Right cardiac atrium (tissue), 5 donors: Measurements from ENCODE around the gene MAD2L2. TPM values are rescaled to one million over a fixed set of nuclear protein-coding genes. Genes with fewer than 3 reads are reported as not detected.

Experiments used
- ATAC-seq, 2 donors: fragments of 200-7000 bp; cut with Tn5 transposase; one replicate each; pipeline versions ENCODE4 v1.8.0 to v1.9.1; 2020; ENCODE audit warnings: moderate library complexity in 2 of 2, mild to moderate bottlenecking in 1 of 2
- DNase-seq, 3 donors: peaks; one replicate each; pipeline ENCODE4 v3.0.0-alpha.2; 2020
- H3K27ac ChIP-seq: one replicate; pipeline ENCODE4 v1.5.1; 2013; ENCODE audit warnings: mild to moderate bottlenecking, low read length, control low read depth, moderate library complexity
- H3K27me3 ChIP-seq: one replicate; pipeline ENCODE4 v1.6.1; 2013; ENCODE audit not compliant: control insufficient read depth, insufficient read depth
- H3K4me1 ChIP-seq: one replicate; pipeline ENCODE4 v1.6.1; 2013; ENCODE audit warnings: low read length; ENCODE audit not compliant: control insufficient read depth, insufficient read depth
- H3K4me3 ChIP-seq: one replicate; pipeline ENCODE4 v1.5.1; 2013; ENCODE audit warnings: low read length, control low read depth
- H3K9me3 ChIP-seq: one replicate; pipeline ENCODE4 v1.6.1; 2013; ENCODE audit warnings: low read length; ENCODE audit not compliant: control insufficient read depth
- WGBS: extraction: QIAGEN DNeasy Blood & Tissue Kit; methylation state at CpG from one replicate; pipeline ENCODE4 v1.1.7; 2013; 5-methylcytosine and 5-hydroxymethylcytosine counted together
- intact Hi-C, 4 donors: fragments of 100-400 bp; cut with DNase I; formaldehyde crosslinking; loops; one replicate each; pipeline versions ENCODE4 v1.11.0 to v1.14.0; 2022 to 2023
- polyA plus RNA-seq: library from polyadenylated mRNA; stranded (reverse); fragments of 200-250 nt; gene quantifications from one replicate; pipeline ENCODE4 v1.2.3, GENCODE V29; 2013
- total RNA-seq, 4 donors: library from RNA; stranded (reverse); fragmentation: NEBNext Ultra II Directional; extraction: Animal tissue kit (Norgen Biotek cat#: 25700); gene quantifications; one replicate each; pipeline ENCODE4 v1.2.1, GENCODE V29; 2021
- donor health status: healthy with polysubstance abuse.
- donor health status: DM: no; HTN: yes; CAD: no.
- donor health status: DM: no; HTN: no; CAD: no.
- donor health status: DM: no; HTN: yes; CAD: no; lungs with severe emphysema.
- donor health status: DM: yes; HTN: yes; CAD: no.

MAD2L2 gene
- total and polyA plus RNA-seq, 5 donors = 15.5 to 22.8 (median 17.6) TPM

DNA sequence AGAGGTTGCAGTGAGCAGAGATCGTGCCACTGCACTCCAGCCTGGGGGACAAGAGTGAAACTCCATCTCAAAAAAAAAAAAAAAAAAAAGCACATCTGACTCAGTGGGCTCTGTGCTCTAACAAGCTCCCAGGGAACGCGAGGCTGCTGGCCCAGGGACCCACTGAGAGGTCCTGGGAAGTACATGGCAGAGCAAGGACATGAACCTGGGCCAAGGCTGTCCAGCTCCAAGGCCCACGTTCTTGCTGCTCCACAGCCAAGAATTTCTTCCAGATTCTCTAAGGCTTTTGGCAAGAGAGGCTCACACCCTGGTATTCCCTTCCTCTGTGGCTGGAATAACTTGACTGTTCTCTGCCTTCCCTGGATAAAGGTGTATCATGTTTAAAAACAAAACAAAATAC is 39.6 kb upstream of the MAD2L2 start:
- H3K9me3 ChIP-seq = no peaks in the 10 kb centered on the region
- ATAC-seq = no peak
- WGBS = 59% methylated on average over 4 of the region's 4 CpGs
- intact Hi-C loops = loop anchor here in 3 of 4 donors (5.0 to 10.0 kb wide), 3 partner anchors 56 to 73 kb away; partner anchors contain the start of genes FBXO2 (in 1 of the 3), FBXO44 (in 1 of the 3) and FBXO6 (in 1 of the 3)
- DNase-seq = peak in 1 of 3 donors; percentile 59
- H3K4me3 ChIP-seq = no peak overlapping the region
- H3K27ac ChIP-seq = no peak overlapping the region
- H3K27me3 ChIP-seq = no peaks in the 10 kb centered on the region
- peaks cover 2% of the 10 kb centered on the region for H3K4me1 ChIP-seq

DNA sequence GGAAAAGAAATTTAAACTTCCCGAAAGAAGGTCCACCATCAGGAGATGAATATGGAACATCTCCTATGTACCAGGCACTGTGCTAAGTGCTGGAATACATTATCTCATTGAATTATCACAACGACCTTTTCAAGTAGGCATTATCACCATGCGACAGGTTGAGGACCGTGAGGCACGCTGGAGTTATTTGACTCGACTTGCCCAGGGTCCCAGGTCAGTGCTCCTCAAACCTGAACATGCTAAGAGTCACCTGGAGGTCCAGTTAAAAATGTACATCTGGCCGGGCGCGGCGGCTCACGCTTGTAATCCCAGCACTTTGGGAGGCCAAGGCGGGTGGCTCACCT is 39.1 kb upstream of the MAD2L2 start:
- Histone ChIP-seq H3K27me3 (no peaks in the 10 kb centered on the region), H3K4me1 (peaks cover 2% of the 10 kb centered on the region), H3K9me3 (no peaks in the 10 kb centered on the region), H3K4me3 (no peak overlapping the region), H3K27ac (no peak overlapping the region)
- intact Hi-C loops = loop anchor here in 3 of 4 donors (5.0 to 10.0 kb wide), 3 partner anchors 55 to 73 kb away; partner anchors contain the start of genes FBXO2 (in 1 of the 3), FBXO44 (in 1 of the 3) and FBXO6 (in 1 of the 3)
- ATAC-seq (no peak), DNase-seq (peak in 1 of 3 donors; percentile 35)
- 72% methylated on average over 12 of the region's 12 CpGs for WGBS

GRCh38 chr1:11719313-11720032 is 38.5 kb upstream of the MAD2L2 start:
- peak; percentile 79 to 94 (median 90) for DNase-seq
- H3K4me3 ChIP-seq = peak overlapping the region; percentile 41
- WGBS = 9% methylated on average over 44 of the region's 44 CpGs
- peaks cover 2% of the 10 kb centered on the region for H3K4me1 ChIP-seq
- H3K27me3 ChIP-seq = no peaks in the 10 kb centered on the region
- no peaks in the 10 kb centered on the region for H3K9me3 ChIP-seq
- no peak overlapping the region for H3K27ac ChIP-seq
- intact Hi-C loops = loop anchor here (5.0 to 10.0 kb wide), 3 partner anchors 55 to 72 kb away; partner anchors contain the start of genes FBXO2 (in 2 of the 4), FBXO44 (in 2 of the 4) and FBXO6 (in 1 of the 4)
- ATAC-seq = peak; percentile 76 to 85

DNA sequence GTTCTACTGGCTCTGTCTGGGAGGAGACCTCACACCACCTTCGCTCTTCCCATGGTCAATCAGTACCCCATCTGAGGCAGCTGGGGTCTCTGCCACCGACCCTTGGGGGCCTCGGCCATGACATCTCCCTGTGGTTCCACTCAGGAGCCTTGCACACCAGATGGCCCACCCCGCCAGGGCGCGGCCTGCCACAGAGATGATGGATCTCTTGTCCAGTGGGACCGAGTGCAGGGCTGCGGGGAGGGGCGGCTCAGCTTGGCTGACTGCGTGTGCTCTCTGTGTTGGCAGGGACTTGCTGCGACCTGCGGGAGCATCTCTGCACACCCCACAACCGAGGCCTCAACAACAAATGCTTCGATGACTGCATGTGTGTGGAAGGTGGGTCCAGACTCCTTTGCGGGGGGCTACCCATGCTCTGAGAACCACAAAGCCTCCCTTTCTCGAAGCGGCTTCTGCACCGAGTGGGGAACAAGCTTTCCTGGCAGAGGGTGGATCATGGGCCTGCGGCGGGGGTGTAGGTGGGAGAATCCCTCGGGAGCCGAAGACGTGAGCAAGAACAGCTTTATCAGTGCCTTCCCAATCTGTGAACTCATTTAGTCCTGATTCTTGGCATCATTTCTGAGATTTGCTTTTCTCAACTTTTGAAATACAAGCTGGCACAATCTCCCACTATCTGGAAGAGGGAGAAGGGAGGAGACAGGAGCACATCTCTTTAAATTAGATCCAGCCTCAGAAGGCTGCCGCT is 34.1 kb upstream of the MAD2L2 start:
- peaks cover 2% of the 10 kb centered on the region for H3K4me1 ChIP-seq
- H3K27me3 ChIP-seq = no peaks in the 10 kb centered on the region
- ATAC-seq (no peak), DNase-seq (peak in 1 of 3 donors; percentile 31)
- 64% methylated on average over 24 of the region's 24 CpGs for WGBS
- intact Hi-C loops = loop anchor here in 1 of 4 donors (5.0 kb wide), 1 partner anchor 63 kb away; the partner anchor contains the start of genes FBXO2 and FBXO44
- H3K4me3 ChIP-seq = no peak overlapping the region
- no peak overlapping the region for H3K27ac ChIP-seq
- H3K9me3 ChIP-seq = no peaks in the 10 kb centered on the region

GRCh38 chr1:11713095-11713494 is 32.1 kb upstream of the MAD2L2 start:
- Histone ChIP-seq H3K4me1 (no peaks in the 10 kb centered on the region), H3K4me3 (no peak overlapping the region), H3K27ac (no peak overlapping the region), H3K9me3 (no peaks in the 10 kb centered on the region), H3K27me3 (no peaks in the 10 kb centered on the region)
- DNase-seq (no peak), ATAC-seq (no peak)
- 75% methylated on average over 11 of the region's 11 CpGs for WGBS
- intact Hi-C loops = no loop called here

- H3K27ac ChIP-seq = no peak overlapping the region
These were observed 31.3 kb upstream of the MAD2L2 start for GRCh38 chr1:11712285-11712684.

DNA sequence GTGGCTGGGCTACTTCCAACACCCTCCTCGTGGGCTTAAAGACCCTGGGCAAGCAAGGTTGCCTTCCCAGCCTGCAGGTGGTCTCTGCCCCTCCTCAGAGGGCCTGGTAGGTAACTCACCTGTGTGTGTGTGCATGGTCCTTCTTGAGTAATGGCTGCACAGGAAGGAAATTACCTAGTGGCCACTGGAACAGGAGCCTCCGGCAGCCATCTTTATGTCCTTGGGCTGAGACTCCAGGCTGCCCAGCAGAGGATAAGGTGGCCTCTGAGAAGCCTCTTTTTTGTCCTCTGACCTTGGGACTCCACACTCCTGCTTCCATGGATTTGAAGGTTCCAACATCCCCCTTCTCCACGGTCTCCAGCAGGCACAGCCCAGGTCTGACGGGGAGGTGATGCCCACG is 30.5 kb upstream of the MAD2L2 start:
- Histone ChIP-seq H3K27ac (no peak overlapping the region), H3K9me3 (no peaks in the 10 kb centered on the region), H3K4me1 (no peaks in the 10 kb centered on the region), H3K4me3 (no peak overlapping the region), H3K27me3 (no peaks in the 10 kb centered on the region)
- no peak for ATAC-seq
- intact Hi-C loops = no loop called here
- DNase-seq = no peak
- WGBS = 92% methylated on average over 5 of the region's 5 CpGs

More at GRCh38 chr1:11712285-11712684, 31.3 kb upstream of the MAD2L2 start:
- intact Hi-C loops = no loop called here
- WGBS = 90% methylated on average over 8 of the region's 8 CpGs
- Histone ChIP-seq H3K4me1 (no peaks in the 10 kb centered on the region), H3K27me3 (no peaks in the 10 kb centered on the region), H3K4me3 (no peak overlapping the region), H3K9me3 (no peaks in the 10 kb centered on the region)
- ATAC-seq = no peak
- no peak for DNase-seq

- WGBS = 72% methylated on average over 11 of the region's 11 CpGs
- no peak overlapping the region for H3K4me3 ChIP-seq
- DNase-seq (no peak), ATAC-seq (no peak)
- H3K9me3 ChIP-seq = no peaks in the 10 kb centered on the region
- H3K27ac ChIP-seq = no peak overlapping the region
- no peaks in the 10 kb centered on the region for H3K4me1 ChIP-seq
- intact Hi-C loops = loop anchor here in 2 of 4 donors (5.0 to 10.0 kb wide), 2 partner anchors 46 to 54 kb away; partner anchors contain the start of genes FBXO2 (in 1 of the 2), FBXO44 (in 1 of the 2) and FBXO6 (in 1 of the 2)
- no peaks in the 10 kb centered on the region for H3K27me3 ChIP-seq
These were observed 27.8 kb upstream of the MAD2L2 start for GRCh38 chr1:11708554-11709350.

- 23% methylated on average over 17 of the region's 17 CpGs for WGBS
- peak; percentile 78 to 83 for ATAC-seq
These were observed 26.8 kb upstream of the MAD2L2 start for GRCh38 chr1:11707621-11708276.

GRCh38 chr1:11706292-11706691 is 25.3 kb upstream of the MAD2L2 start:
- DNase-seq = no peak
- H3K4me3 ChIP-seq = no peak overlapping the region
- H3K27ac ChIP-seq = no peak overlapping the region
- intact Hi-C loops = loop anchor here in 2 of 4 donors (5.0 to 10.0 kb wide), 2 partner anchors 44 to 51 kb away; partner anchors contain the start of genes FBXO2 (in 1 of the 2), FBXO44 (in 1 of the 2) and FBXO6 (in 1 of the 2)
- no peaks in the 10 kb centered on the region for H3K27me3 ChIP-seq
- ATAC-seq = no peak
- WGBS = 91% methylated on average over 14 of the region's 14 CpGs
- H3K9me3 ChIP-seq = no peaks in the 10 kb centered on the region
- H3K4me1 ChIP-seq = no peaks in the 10 kb centered on the region

More at GRCh38 chr1:11707621-11708276, 26.8 kb upstream of the MAD2L2 start:
- intact Hi-C loops = loop anchor here in 2 of 4 donors (5.0 to 10.0 kb wide), 2 partner anchors 45 to 53 kb away; partner anchors contain the start of genes FBXO2 (in 1 of the 2), FBXO44 (in 1 of the 2) and FBXO6 (in 1 of the 2)
- H3K4me3 ChIP-seq = no peak overlapping the region
- no peaks in the 10 kb centered on the region for H3K27me3 ChIP-seq
- peak; percentile 72 to 86 (median 85) for DNase-seq
- no peaks in the 10 kb centered on the region for H3K9me3 ChIP-seq
- H3K27ac ChIP-seq = no peak overlapping the region
- H3K4me1 ChIP-seq = no peaks in the 10 kb centered on the region
